Astrocyte (in vitro differentiated cells and primary cell): ENCODE data around the gene CDH11.

ENCODE experiments used
- EZH2 ChIP-seq: IDR thresholded peaks from 2 replicates; pipeline ENCODE4 v1.6.1; 2012; ENCODE audit warnings: mild to moderate bottlenecking, low read length, inconsistent platforms; ENCODE audit not compliant: insufficient read depth
- TF ChIP-seq, protein P1 (sequence below): IDR thresholded peaks from 2 replicates; pipeline ENCODE4 v1.5.1; 2011; ENCODE audit warnings: low read depth, mild to moderate bottlenecking, inconsistent platforms, low read length, moderate library complexity; ENCODE audit not compliant: insufficient read depth

DNA sequence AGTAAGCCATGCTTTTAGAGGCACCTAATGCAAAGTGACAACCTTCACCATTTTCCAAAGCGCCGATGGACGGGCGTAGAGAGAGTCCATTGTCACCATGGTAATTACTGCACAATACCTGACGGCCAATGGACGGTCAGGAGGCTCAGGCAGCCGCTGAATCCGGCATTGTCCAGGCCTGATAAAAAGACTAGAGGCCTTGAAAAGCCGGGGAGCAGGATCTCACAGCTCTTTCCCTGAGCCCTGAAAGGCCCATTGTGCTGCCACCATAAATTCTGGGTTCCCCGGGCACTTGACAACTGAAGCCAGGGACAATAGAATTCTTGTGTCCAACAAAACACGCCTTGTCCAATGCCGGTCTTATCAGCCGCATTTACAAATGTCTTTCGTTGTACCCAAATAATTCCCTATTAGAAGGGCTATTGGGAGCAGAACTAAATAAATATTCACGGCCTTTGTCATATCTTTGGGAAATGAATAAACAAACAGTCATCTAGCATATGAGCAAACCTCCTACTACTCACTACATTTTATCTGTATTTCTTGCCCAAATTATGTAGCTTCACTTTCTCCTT is 62.4 kb downstream of the CDH11 start:
- TF ChIP-seq, protein P1, sequence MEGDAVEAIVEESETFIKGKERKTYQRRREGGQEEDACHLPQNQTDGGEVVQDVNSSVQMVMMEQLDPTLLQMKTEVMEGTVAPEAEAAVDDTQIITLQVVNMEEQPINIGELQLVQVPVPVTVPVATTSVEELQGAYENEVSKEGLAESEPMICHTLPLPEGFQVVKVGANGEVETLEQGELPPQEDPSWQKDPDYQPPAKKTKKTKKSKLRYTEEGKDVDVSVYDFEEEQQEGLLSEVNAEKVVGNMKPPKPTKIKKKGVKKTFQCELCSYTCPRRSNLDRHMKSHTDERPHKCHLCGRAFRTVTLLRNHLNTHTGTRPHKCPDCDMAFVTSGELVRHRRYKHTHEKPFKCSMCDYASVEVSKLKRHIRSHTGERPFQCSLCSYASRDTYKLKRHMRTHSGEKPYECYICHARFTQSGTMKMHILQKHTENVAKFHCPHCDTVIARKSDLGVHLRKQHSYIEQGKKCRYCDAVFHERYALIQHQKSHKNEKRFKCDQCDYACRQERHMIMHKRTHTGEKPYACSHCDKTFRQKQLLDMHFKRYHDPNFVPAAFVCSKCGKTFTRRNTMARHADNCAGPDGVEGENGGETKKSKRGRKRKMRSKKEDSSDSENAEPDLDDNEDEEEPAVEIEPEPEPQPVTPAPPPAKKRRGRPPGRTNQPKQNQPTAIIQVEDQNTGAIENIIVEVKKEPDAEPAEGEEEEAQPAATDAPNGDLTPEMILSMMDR, result no peak
- TF ChIP-seq EZH2, result no peak
